Fibroblast of pulmonary artery (primary cell): Measurements from ENCODE around the gene PRLH.
A peak's percentile ranks its signal among the peaks of the same experiment; 100 is the strongest.
"Not testable (repeated sequence)": the region's sequence is repeated elsewhere in the genome, so short reads cannot be mapped to it uniquely, and the experiment has no call there.

ENCODE experiments used
- DNase-seq: peaks from one replicate; pipeline ENCODE4 v3.0.0-alpha.2; 2010; ENCODE audit warnings: low read depth
- H3K4me3 ChIP-seq: replicated peaks from 2 replicates; pipeline ENCODE4 v1.5.1; 2011; ENCODE audit warnings: low read depth, mild to moderate bottlenecking, control low read depth, low read length, moderate library complexity
- CTCF ChIP-seq: IDR thresholded peaks from 2 replicates; pipeline ENCODE4 v1.5.1; 2011; ENCODE audit warnings: mild to moderate bottlenecking, control low read depth, low read length, inconsistent platforms; ENCODE audit errors: missing control alignments

The PRLH gene

GRCh38 chr2:237604960-237605359, 38.6 kb downstream of the PRLH start:
- peak; percentile 71 for DNase-seq
- TF ChIP-seq CTCF = peak; percentile 50
- no peak overlapping the region for H3K4me3 ChIP-seq

GRCh38 chr2:237606522-237606921, 40.1 kb downstream of the PRLH start:
- not testable (repeated sequence) for DNase-seq, H3K4me3 ChIP-seq

GRCh38 chr2:237612527-237613357, 46.4 kb downstream of the PRLH start:
- no peak for TF ChIP-seq CTCF
- no peak for DNase-seq
- no peak overlapping the region for H3K4me3 ChIP-seq

GRCh38 chr2:237613679-237614078, 47.3 kb downstream of the PRLH start:
- no peak overlapping the region for H3K4me3 ChIP-seq
- TF ChIP-seq CTCF = no peak
- no peak for DNase-seq

GRCh38 chr2:237614151-237614720, 47.9 kb downstream of the PRLH start:
- TF ChIP-seq CTCF = no peak
- peak; percentile 77 for DNase-seq
- H3K4me3 ChIP-seq = no peak overlapping the region

- H3K4me3 ChIP-seq = no peak overlapping the region
- no peak for DNase-seq
- no peak for TF ChIP-seq CTCF
Measured at GRCh38 chr2:237615631-237616249, 49.4 kb downstream of the PRLH start.

GRCh38 chr2:237616373-237616733, 50.0 kb downstream of the PRLH start:
- no peak overlapping the region for H3K4me3 ChIP-seq
- no peak for DNase-seq
- TF ChIP-seq CTCF = no peak
